ENCODE results near the gene MCM6.

Gene MCM6

GRCh38 chr2:135870571-135870970 is 5.7 kb downstream of the MCM6 start:
- DNase-seq (ENCODE audit: low read depth in 3 of 3, low spot score in 1 of 3), result no peak

- no peak for DNase-seq (ENCODE audit: low read depth in 3 of 3, low spot score in 1 of 3)
Measured at GRCh38 chr2:135863233-135863632, 13.0 kb downstream of the MCM6 start.

- DNase-seq (ENCODE audit: low read depth in 3 of 3, low spot score in 1 of 3), result no peak
Measured at GRCh38 chr2:135862718-135863117, 13.5 kb downstream of the MCM6 start.

- DNase-seq (ENCODE audit: low read depth in 3 of 3, low spot score in 1 of 3), result no peak
Measured at GRCh38 chr2:135853401-135853800, 22.8 kb downstream of the MCM6 start.

GRCh38 chr2:135851858-135852257 is 24.4 kb downstream of the MCM6 start:
- DNase-seq (ENCODE audit: low read depth in 3 of 3, low spot score in 1 of 3), result no peak

GRCh38 chr2:135850892-135851668 is 25.2 kb downstream of the MCM6 start:
- no peak for DNase-seq (ENCODE audit: low read depth in 3 of 3, low spot score in 1 of 3)

- no peak for DNase-seq (ENCODE audit: low read depth in 3 of 3, low spot score in 1 of 3)
Measured at GRCh38 chr2:135849087-135849486, 27.2 kb downstream of the MCM6 start.

GRCh38 chr2:135845997-135846396 is 30.2 kb downstream of the MCM6 start:
- DNase-seq (ENCODE audit: low read depth in 3 of 3, low spot score in 1 of 3), result no peak

GRCh38 chr2:135845257-135845656 is 31.0 kb downstream of the MCM6 start:
- no peak for DNase-seq (ENCODE audit: low read depth in 3 of 3, low spot score in 1 of 3)

GRCh38 chr2:135844301-135844895 is 31.8 kb downstream of the MCM6 start:
- no peak for DNase-seq (ENCODE audit: low read depth in 3 of 3, low spot score in 1 of 3)

- DNase-seq (ENCODE audit: low read depth in 3 of 3, low spot score in 1 of 3), result no peak
Measured at GRCh38 chr2:135843671-135844070, 32.6 kb downstream of the MCM6 start.

- no peak for DNase-seq (ENCODE audit: low read depth in 3 of 3, low spot score in 1 of 3)
Measured at GRCh38 chr2:135840601-135841000, 35.6 kb downstream of the MCM6 start.

GRCh38 chr2:135839713-135840112 is 36.5 kb downstream of the MCM6 start:
- no peak for DNase-seq (ENCODE audit: low read depth in 3 of 3, low spot score in 1 of 3)

- DNase-seq (ENCODE audit: low read depth in 3 of 3, low spot score in 1 of 3), result no peak
Measured at GRCh38 chr2:135838502-135838901, 37.7 kb downstream of the MCM6 start.

GRCh38 chr2:135836596-135837270 is 39.5 kb downstream of the MCM6 start, which contains the start of gene LCT:
Gene LCT (minus strand): TSS chr2:135837184. CDS start chr2:135837169, 15 bp downstream.
- no peak for DNase-seq (ENCODE audit: low read depth in 3 of 3, low spot score in 1 of 3)

- DNase-seq (ENCODE audit: low read depth in 3 of 3, low spot score in 1 of 3), result no peak
Measured at GRCh38 chr2:135832891-135833290, 43.4 kb downstream of the MCM6 start.

GRCh38 chr2:135831180-135831812 is 44.9 kb downstream of the MCM6 start:
- no peak for DNase-seq (ENCODE audit: low read depth in 3 of 3, low spot score in 1 of 3)

GRCh38 chr2:135829378-135830135 is 46.7 kb downstream of the MCM6 start:
- no peak for DNase-seq (ENCODE audit: low read depth in 3 of 3, low spot score in 1 of 3)

- no peak for DNase-seq (ENCODE audit: low read depth in 3 of 3, low spot score in 1 of 3)
Measured at GRCh38 chr2:135826544-135826943, 49.7 kb downstream of the MCM6 start.

GRCh38 chr2:135825550-135826176 is 50.6 kb downstream of the MCM6 start:
- no peak for DNase-seq (ENCODE audit: low read depth in 3 of 3, low spot score in 1 of 3)

- no peak for DNase-seq (ENCODE audit: low read depth in 3 of 3, low spot score in 1 of 3)
Measured at GRCh38 chr2:135825131-135825530, 51.1 kb downstream of the MCM6 start.

Data from stimulated activated CD4-positive, alpha-beta T cell treated with anti-CD3 and anti-CD28 coated beads, TNF-alpha, amount 100 ng/mL, for 1 hour (primary cell).